Hepatocyte (in vitro differentiated cells): ENCODE measurements around the gene PLA1A. TPM values are rescaled to one million over a fixed set of nuclear protein-coding genes. Genes with fewer than 3 reads are reported as not detected.

Source experiments
- DNase-seq: peaks from one replicate; pipeline ENCODE4 v3.0.0-alpha.2; 2016; ENCODE audit warnings: low spot score
- H2AFZ ChIP-seq: fragments of 200-600 bp; sonication (generic); 2 replicates; pipeline ENCODE4 v1.6.0; 2016; ENCODE audit warnings: antibody characterized with exemption, mild to moderate bottlenecking
- H3K27ac ChIP-seq: fragments of 200-600 bp; sonication (generic); 2 replicates; pipeline ENCODE4 v1.5.1; 2016; ENCODE audit warnings: mild to moderate bottlenecking
- H3K27me3 ChIP-seq: fragments of 200-600 bp; sonication (generic); 2 replicates; pipeline ENCODE4 v1.6.1; 2016
- H3K36me3 ChIP-seq: fragments of 200-600 bp; sonication (generic); replicated peaks from 2 replicates; pipeline ENCODE4 v1.5.1; 2016; ENCODE audit warnings: low read depth; ENCODE audit not compliant: insufficient read depth
- H3K4me1 ChIP-seq: fragments of 200-600 bp; sonication (generic); 2 replicates; pipeline ENCODE4 v1.5.1; 2016; ENCODE audit warnings: mild to moderate bottlenecking, moderate library complexity; ENCODE audit not compliant: insufficient read depth
- H3K4me2 ChIP-seq: fragments of 200-600 bp; sonication (generic); 2 replicates; pipeline ENCODE4 v1.6.0; 2016
- H3K4me3 ChIP-seq: fragments of 200-600 bp; sonication (generic); 2 replicates; pipeline ENCODE4 v1.5.1; 2016; ENCODE audit warnings: mild to moderate bottlenecking
- H3K79me2 ChIP-seq: fragments of 200-600 bp; sonication (generic); 2 replicates; pipeline ENCODE4 v1.6.0; 2017; ENCODE audit warnings: mild to moderate bottlenecking
- H3K9me2 ChIP-seq: fragments of 200-600 bp; sonication (generic); replicated peaks from 2 replicates; pipeline ENCODE4 v1.6.0; 2017; ENCODE audit warnings: mild to moderate bottlenecking; ENCODE audit not compliant: insufficient read depth
- H3K9me3 ChIP-seq: fragments of 200-600 bp; sonication (generic); 2 replicates; pipeline ENCODE4 v1.5.1; 2016; ENCODE audit warnings: low read depth, mild to moderate bottlenecking
- H4K20me1 ChIP-seq: fragments of 200-600 bp; sonication (generic); 2 replicates; pipeline ENCODE4 v1.6.0; 2016; ENCODE audit warnings: mild to moderate bottlenecking; ENCODE audit not compliant: insufficient read depth, poor library complexity, severe bottlenecking
- CTCF ChIP-seq: fragments of 200-600 bp; sonication (generic); IDR thresholded peaks from 2 replicates; pipeline ENCODE4 v1.5.1; 2016; ENCODE audit warnings: antibody characterized with exemption, mild to moderate bottlenecking; ENCODE audit not compliant: poor library complexity
- EZH2 ChIP-seq: fragments of 200-600 bp; sonication (generic); IDR thresholded peaks from 2 replicates; pipeline ENCODE4 v1.6.1; 2016; ENCODE audit warnings: antibody characterized with exemption, mild to moderate bottlenecking, borderline replicate concordance
- EZH2phosphoT487 ChIP-seq: fragments of 200-600 bp; sonication (generic); IDR thresholded peaks from one replicate; pipeline ENCODE4 v1.6.1; 2018; ENCODE audit warnings: antibody characterized with exemption, mild to moderate bottlenecking, low read depth, moderate library complexity; ENCODE audit not compliant: unreplicated experiment, severe bottlenecking
- WGBS: methylation state at CpG from one replicate; pipeline ENCODE4 v1.1.6; 2016; ENCODE audit warnings: low lambda C conversion rate; ENCODE audit errors: missing lambda C conversion rate; 5-methylcytosine and 5-hydroxymethylcytosine counted together
- polyA plus RNA-seq: library from polyadenylated mRNA; unstranded; fragments of >200 nt; fragmentation: Nextera tagmentation; extraction: Ambion mirVana; gene quantifications from 2 replicates; pipeline ENCODE4 v1.2.1, GENCODE V29; 2016
- total RNA-seq: library from RNA; depleted of rRNA; stranded (reverse); fragments of >200 nt; gene quantifications from 2 replicates; pipeline ENCODE4 v1.2.3, GENCODE V29; 2014

Gene PLA1A
- total and polyA plus RNA-seq, 2 experiments from 2014 or later: 2.6 to 3.3 TPM

DNA sequence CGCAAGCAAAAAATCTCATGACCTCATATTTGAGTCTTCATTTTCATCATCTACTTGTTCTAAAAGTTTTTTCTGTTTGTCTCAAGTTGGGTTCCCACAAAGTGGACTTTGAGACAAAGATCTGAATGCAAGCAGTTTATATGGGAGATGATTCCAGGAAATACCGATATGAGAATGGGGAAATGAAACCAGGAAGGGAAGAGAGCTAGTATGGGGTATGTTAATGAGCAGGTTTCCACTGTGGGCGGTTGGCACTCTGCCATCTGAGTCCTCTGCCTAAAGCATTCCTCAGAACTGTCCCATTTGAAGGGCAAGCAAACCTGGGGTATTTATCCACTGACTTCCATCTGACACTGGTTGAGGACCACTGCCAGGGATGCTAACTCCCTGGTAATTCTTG lies 9.6 kb upstream of the PLA1A start:
- H3K9me2 ChIP-seq: no peaks in the 10 kb centered on the region
- TF ChIP-seq EZH2phosphoT487 (no peak), CTCF (no peak), EZH2 (no peak)
- H3K4me2 ChIP-seq: no peak overlapping the region
- WGBS: 95% methylated on average over 3 of the region's 3 CpGs
- no peaks in the 10 kb centered on the region for H3K4me1 ChIP-seq
- no peaks in the 10 kb centered on the region for H3K36me3 ChIP-seq
- no peaks in the 10 kb centered on the region for H3K79me2 ChIP-seq
- no peaks in the 10 kb centered on the region for H3K9me3 ChIP-seq
- no peak overlapping the region for H2AFZ ChIP-seq
- no peak for DNase-seq
- H3K27me3 ChIP-seq: peaks cover 5% of the 10 kb centered on the region
- no peak overlapping the region for H3K27ac ChIP-seq
- no peaks in the 10 kb centered on the region for H4K20me1 ChIP-seq
- H3K4me3 ChIP-seq: no peak overlapping the region

DNA sequence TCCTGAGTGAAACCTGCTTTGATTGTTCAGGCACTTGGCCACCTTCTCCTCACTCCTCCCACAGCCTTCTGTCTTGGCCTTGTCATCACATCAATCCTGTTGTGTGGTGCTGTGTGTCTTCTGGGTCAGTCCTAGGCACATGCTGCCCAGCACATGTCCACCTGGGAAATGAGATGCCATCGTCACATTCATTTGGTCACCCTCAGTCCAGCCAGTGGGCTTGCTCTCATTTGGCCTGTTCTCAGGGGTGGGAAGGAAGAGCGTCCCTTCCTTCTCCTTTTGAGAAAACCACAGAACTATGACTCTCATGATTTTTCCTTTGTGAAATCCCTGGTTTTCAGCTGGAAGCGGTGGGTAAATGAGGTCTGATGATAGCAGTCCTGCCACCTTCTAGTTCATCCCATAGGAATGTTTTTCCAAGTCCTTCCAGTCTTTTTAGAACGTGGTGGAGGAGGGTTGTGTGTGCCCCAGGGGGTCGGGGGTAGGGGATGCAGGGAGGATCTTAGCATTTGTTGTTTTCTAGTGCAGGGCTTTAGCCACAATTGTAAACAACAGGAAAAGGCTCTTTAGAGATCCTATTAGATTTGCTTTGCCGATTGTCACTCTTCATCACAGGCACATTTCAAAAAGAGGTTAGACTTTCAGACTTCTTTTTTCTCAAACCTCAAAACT lies 8.4 kb upstream of the PLA1A start:
- Histone ChIP-seq H3K36me3 (no peaks in the 10 kb centered on the region), H3K9me2 (no peaks in the 10 kb centered on the region), H4K20me1 (no peaks in the 10 kb centered on the region), H3K9me3 (no peaks in the 10 kb centered on the region), H3K79me2 (no peaks in the 10 kb centered on the region), H3K27me3 (peaks cover 5% of the 10 kb centered on the region), H3K4me2 (no peak overlapping the region), H3K4me1 (no peaks in the 10 kb centered on the region), H3K27ac (no peak overlapping the region), H2AFZ (no peak overlapping the region), H3K4me3 (no peak overlapping the region)
- TF ChIP-seq EZH2 (no peak), CTCF (no peak), EZH2phosphoT487 (no peak)
- 58% methylated on average over 6 of the region's 6 CpGs for WGBS
- no peak for DNase-seq

- no peaks in the 10 kb centered on the region for H4K20me1 ChIP-seq
- no peak overlapping the region for H2AFZ ChIP-seq
- no peaks in the 10 kb centered on the region for H3K79me2 ChIP-seq
- no peak overlapping the region for H3K27ac ChIP-seq
- 63% methylated on average over 1 of the region's 1 CpG for WGBS
- no peak overlapping the region for H3K4me2 ChIP-seq
- TF ChIP-seq EZH2phosphoT487 (no peak), CTCF (no peak), EZH2 (no peak)
- no peaks in the 10 kb centered on the region for H3K4me1 ChIP-seq
- H3K36me3 ChIP-seq: no peaks in the 10 kb centered on the region
- H3K4me3 ChIP-seq: no peak overlapping the region
- H3K27me3 ChIP-seq: peaks cover 5% of the 10 kb centered on the region
- H3K9me3 ChIP-seq: no peaks in the 10 kb centered on the region
- H3K9me2 ChIP-seq: no peaks in the 10 kb centered on the region
- no peak for DNase-seq
Observed at GRCh38 chr3:119590706-119591105, 7.0 kb upstream of the PLA1A start.

DNA sequence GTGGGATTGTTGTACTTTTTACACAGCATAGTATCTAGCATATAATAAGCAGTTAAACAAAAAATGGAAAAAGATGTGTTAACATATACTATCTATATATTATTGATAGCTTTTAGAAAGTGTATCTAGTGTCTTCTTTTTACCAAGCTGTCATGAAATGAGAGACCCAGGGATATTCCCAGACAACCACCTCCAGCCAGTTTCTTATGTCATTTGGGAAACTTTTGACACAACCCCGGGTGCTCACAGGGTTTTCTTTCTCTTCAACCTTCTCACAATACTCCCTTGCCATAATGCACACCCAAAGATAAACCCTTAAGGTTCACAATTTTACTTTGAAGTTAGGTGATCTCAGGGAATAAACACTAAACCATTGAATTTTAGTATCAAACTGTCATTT lies 4.8 kb upstream of the PLA1A start:
- no peak overlapping the region for H3K27ac ChIP-seq
- H3K79me2 ChIP-seq: no peaks in the 10 kb centered on the region
- H4K20me1 ChIP-seq: no peaks in the 10 kb centered on the region
- H3K4me3 ChIP-seq: no peak overlapping the region
- H3K4me2 ChIP-seq: no peak overlapping the region
- no peaks in the 10 kb centered on the region for H3K9me2 ChIP-seq
- H2AFZ ChIP-seq: no peak overlapping the region
- H3K4me1 ChIP-seq: peaks cover 6% of the 10 kb centered on the region
- no peak for DNase-seq
- peaks cover 5% of the 10 kb centered on the region for H3K27me3 ChIP-seq
- no peaks in the 10 kb centered on the region for H3K36me3 ChIP-seq
- TF ChIP-seq CTCF (no peak), EZH2phosphoT487 (no peak), EZH2 (no peak)
- H3K9me3 ChIP-seq: no peaks in the 10 kb centered on the region
- WGBS: 82% methylated on average over 1 of the region's 1 CpG
